Stimulated activated CD8-positive, alpha-beta memory T cell treated with anti-CD3 and anti-CD28 coated beads, Interleukin-2, amount 100 ng/mL, for 48 hours (primary cell): ENCODE results near the gene C2CD2.
"Not testable (repeated sequence)": the region's sequence is repeated elsewhere in the genome, so short reads cannot be mapped to it uniquely, and the experiment has no call there.

Experiments
- DNase-seq, 2 donors: peaks; one replicate each; pipeline ENCODE4 v3.0.0-alpha.2; 2020; ENCODE audit warnings: low read depth in 2 of 2

C2CD2 gene

DNA sequence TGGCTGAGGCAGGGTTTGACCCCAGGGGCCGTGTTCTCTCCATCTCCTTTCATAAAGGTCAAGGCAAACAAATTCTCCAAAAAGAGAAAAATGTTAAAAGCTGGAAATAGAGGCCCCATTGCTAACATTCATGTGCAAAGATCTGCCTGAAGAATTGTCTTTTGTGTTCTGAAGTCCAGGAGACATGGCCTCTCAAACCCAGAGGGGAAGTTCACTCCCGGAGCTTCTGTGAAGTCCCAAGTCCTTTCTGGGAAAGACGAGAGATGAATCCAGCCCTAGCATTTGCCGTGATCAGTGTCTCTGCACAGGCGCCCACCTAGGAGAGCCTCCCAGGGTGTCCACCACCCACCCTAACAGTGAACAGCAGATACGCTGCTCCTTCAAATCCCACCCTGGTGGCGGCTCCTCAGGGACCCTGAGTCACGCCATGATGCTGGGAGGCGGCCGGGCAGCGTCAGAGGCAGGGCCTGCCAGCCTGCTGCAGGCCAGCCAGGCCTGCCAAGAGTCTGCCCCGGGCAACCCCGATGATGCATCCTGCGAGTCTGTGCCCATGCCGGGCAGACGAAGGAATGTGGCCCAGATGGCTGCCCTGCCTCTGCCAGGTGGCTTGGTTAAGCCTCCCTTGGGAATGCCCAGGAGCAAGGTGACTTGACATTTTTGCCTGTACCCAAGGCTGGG lies 5.2 kb upstream of the C2CD2 start:
- no peak for DNase-seq

DNA sequence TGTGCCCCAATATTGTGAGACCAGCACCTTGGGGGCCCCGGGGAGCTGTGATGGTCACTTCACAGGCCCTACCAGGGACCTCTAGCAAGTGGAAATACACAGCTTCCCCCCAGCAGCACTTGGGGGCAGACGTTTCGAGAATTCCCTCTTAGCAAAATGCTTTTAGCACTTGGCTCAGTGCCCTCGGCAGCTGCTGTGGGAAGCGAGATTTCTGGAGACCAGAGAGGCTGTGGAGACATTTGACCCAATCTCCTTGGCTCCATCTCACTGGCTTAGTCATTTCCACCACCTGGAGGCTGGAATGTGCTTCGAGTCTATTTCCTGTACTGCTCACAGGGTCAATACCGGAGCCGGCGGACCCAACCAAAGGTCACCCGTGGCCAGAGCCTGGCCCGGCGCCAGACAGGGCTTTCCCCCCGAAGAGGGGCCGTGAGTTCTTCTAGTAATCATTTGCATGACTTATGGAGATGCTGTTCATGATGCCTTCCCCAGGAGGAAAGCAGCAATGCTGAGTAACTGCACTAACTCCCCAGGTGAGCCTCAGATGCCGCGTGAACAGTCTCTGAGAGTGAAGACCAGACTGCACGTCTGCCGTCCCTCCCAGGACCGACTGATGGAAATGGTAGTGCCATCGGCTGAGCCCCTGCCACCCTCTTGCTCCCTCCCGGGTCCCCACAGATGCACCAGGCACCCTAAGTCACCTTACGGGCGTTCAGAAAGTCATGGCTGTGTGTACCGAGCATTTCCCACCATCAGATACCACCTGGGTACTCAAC lies 4.4 kb upstream of the C2CD2 start:
- DNase-seq: no peak

DNA sequence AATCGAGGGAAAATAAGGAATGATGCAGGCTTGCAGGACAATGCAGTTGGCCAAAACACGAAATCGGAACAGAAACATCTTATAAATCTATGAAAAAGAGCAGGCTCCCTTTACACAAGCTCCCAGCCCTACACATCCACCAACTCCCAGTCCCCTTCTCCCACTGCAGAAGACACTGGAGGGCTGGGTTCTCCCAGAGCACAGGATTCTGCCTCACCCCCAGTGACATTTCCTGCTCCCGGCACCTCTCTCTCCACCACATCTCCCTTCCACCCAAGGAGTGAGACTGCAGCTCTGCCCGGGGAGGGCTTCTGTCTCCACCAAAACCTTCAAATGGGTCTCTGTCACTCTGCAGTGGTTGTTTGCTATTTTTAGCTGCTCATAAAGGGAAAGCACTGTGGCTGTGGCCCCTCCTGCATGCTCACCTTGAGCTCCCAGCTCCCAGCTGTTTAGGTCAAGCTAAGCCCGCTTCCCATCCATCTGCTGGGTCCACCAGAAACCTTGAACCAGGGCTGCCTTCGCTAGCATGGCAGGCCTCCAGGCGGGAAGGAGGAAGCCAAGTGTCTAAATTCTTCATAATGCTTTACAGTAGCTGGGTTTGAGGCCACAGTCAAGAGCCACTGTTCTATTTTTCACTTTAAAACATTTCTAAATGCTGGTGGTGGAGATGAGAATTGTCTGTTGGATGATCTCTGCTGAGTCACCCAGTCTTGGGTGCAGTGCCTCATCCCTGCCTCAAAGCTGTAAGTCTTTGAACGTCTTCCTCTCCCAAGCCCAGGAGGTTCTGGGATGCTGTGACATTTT lies 3.3 kb upstream of the C2CD2 start:
- no peak for DNase-seq

DNA sequence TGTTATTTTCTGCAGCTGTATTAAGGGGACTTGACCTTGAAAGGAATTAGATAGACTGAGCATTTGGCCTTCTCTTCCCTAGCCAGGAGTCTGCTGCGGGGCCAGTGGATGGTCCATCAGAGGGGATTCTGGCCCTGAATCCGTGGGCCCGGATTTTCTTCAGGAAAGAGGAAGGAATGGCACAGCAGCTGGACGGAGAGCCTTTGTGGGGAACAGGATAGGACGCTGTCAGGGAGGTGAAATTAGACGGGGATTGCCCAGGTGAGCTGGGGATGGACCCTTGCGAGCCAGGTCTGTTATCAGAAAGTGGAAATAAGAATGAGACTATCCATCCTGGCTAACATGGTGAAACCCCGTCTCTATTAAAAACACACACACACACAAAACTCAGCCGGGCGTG lies 1.7 kb upstream of the C2CD2 start:
- no peak for DNase-seq

DNA sequence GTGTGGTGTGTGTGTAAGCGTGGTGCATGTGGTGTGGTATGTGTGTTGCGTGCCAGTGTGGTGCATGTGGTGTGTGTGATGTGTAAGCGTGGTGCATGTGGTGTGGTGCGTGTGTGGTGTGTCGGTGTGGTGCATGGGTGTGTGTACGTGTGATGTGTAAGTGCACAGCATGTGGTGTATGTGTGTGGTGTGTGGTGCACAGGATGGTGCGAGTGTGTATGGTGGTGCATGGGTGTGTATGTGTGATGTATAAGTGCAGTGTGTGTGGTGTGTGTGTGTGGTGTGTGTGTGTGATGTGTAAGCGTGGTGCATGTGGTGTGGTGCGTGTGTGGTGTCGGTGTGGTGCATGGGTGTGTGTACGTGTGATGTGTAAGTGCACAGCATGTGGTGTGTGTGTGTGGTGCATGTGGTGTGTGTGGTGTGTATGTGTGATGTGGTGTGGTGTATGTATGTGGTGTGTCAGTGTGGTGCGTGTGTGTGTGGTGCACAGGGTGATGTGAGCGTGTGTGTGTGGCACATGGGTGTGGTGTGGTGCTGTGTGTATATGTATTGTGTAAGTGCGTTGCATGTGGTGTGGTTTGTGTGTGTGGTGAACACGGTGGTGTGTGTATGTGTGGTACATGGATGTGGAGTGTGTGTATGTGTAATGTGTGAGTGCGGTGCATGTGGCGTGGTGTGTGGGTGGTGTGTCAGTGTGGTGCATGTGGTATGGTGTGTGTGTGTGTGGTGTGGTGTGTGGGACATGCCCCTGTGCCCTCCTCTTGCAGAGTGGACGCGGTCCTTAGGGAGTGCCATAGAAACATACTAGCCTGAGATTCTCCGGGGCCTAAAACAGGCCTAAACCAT lies 1.1 kb upstream of the C2CD2 start:
- no peak for DNase-seq

DNA sequence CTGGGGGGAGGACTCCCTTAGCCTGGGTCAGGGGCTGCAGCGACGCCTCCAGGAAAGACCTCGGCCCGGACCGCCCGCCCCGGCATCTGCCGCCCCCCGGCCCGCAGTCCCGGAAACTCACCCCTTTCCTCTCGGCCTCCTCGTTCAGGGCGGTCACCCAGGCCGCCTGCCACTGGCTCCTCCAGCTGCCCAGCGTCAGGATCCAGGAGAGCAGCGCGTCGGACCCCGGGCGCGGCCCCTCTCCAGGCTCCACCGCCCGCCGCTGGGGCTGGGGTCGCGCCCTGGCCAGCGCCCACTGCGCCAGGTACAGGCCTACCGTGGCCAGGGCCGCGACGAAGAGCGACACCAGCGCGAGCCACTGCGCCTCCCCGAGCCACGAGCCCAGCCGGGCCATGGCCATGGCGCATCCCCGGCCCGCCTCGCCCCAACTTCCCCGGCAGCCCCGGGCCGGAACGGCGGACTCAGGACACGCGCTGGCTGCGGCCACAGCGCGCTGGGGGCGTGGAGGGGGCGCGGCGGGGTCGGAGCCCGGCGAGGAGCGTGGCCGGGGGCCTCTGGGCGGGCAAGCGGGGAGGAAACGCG lies 478 bp downstream of the C2CD2 start:
- no peak for DNase-seq

DNA sequence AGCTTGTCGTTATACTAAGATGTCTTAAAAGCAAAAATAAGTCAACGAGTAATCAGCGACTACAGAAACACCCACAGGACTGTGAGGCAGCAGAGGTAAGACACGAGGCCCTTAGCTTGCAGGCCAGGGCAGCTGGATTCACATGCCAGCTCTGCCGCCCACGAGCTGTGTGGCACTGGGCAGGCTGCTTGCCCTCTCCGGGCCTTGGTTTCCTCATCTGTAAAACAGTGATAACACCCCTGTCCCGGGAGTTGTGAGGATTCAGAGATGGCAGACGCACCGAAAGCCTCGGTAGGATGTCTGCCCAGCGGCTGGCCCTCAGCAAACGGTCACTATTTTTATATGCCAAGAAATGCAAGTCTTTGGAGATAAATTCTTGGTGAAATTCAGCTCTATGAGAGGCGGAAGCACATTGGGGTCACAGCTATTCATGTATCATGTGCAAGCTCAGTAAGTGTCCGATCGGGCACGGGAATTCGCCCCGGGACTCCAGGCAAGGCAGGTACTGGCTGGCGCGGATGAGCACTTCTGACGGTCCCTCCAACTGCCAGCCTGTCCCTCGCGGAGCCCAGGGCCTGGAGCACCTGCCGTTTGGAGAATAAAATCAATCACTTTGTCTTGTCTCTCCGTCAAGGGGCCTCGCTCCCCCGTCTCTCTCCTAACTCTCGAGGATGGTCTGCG lies 1.1 kb downstream of the C2CD2 start:
- no peak for DNase-seq

DNA sequence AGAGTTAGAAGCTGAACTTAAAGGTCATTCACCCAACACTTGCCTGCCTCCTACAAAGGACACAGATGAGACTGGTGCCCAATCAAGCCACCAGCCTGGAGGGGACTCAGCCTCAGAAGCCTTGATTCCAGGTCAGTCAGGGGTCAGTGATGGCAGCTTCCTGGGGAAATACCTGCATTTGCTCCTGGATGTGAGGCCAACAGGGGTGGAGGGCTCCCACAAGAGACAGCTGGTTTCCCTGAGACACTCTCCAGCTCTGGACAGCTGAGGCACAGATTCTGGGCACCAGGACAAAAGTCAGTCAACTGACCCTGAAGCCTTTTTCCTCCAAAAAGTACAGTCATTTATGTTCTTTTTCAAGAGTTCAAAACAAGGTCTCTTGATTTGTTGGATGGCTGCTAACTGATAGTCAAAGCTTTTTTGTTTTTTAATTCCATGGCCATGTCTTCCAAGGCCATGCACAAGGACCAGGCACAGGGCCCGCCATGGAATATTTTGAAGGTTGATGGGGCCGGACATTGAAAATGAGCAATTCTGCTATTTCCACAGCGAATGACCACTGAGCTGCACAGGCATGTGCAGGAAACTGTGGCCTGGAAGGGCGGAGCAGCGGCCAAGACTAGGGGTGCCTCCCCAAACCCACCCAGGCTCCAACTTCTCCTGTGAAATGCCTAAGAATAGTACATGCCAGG lies 1.8 kb downstream of the C2CD2 start:
- DNase-seq: no peak

DNA sequence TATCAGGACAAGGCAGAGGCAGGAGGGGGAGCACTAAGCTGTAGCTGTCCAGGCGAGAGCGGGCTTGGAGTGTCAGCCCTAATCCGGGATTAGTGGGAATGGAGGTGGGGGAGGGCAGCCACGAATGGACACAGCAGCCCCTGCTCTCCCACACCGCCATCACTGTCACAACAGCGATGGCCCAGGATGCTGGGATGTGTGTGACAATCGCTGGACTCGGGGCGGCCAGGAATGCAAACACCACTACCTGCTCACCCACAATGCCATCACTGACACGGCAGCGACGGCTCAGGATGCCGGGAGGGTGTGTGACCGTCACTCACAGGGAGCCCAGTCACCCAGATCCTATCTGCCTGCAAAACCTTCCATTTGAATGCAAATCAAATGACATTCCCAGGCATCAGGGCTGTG lies 2.9 kb downstream of the C2CD2 start:
- DNase-seq: no peak

DNA sequence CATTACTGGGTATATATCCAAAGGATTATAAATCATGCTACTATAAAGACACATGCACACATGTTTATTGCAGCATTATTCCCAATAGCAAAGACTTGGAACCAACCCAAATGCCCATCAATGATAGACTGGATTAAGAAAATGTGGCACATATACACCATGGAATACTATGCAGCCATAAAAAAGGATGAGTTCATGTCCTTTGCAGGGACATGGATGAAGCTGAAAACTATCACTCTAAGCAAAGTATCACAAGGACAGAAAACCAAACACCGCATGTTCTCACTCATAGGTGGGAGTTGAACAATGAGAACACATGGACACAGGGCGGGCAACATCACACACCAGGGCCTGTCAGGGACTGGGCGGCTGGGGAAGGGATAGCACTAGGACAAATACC lies 4.2 kb downstream of the C2CD2 start:
- DNase-seq: not testable (repeated sequence)

DNA sequence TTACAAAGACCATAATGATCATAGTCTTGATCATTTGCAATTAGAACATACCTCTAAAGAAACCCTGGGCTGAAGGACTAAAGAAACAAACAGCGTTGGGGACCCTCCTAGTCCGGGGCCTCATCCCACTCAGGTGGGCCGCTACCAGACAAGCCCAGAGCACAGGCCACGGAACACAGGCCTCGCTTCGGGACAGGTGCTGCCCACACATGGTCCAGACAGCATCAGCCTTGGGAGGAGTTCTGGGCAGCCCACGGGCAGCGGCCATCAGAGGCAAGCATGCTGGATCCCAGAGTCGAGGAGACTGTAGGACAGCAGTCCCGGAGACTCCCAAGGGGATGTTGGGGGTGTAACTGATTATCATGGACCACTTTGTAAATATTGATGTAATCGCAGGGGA lies 4.9 kb downstream of the C2CD2 start:
- DNase-seq: no peak

DNA sequence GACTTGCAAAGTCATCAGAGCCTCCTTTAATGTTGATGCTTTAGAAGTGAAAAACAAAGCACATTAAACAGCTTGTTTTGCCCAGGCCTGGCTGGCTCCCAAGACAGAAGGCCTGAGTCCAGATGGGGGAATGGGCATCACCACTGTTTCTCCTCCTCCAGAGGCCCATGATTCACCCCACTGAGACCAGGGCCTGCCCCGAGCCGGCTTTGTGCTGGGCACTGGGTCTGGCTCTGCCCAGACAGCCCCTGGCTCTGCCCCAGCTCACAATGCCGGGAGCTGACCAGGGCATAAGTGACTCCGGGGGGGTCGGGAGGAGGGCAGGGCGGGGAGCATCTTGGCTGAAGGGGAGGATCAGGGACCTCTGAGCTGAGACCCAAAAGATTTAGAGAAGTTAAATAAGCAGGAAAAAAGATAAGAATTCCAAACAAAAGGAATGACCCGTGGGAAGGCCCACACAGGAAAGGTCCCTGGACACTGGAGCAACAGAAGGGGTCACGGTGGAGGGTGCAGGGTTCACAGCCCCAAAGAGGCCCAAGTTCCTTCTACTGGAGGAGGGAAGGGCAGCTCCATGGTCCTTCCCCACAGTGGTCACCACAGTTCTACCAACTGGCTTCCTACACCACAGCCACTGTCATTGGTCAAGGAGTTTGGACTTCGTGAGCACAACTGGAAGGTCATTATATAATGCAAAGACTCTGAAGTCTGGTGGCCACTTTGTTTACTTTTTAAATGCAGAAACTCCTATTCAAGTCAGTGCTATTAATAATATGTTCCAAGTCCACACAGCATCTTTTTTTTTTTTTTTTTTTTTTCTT lies 5.5 kb downstream of the C2CD2 start:
- DNase-seq: no peak

DNA sequence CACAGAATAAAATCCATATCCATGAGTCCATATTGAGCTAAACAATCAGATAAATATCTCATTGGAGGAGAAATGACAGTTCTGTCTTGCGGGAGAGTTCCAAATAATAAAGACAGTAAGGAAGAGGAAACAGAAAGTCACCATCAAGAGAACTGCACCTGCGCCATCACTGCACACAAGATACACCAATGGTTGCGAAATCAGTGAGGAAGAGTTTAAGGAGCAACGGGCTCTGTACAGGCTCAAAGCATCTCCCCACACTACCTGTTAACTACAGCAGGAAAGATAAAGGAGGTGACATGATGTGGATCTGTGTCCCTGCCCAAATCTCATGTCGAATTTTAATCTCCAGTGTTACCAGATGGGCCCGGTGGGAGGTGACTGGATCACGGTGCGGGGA lies 7.8 kb downstream of the C2CD2 start:
- no peak for DNase-seq

DNA sequence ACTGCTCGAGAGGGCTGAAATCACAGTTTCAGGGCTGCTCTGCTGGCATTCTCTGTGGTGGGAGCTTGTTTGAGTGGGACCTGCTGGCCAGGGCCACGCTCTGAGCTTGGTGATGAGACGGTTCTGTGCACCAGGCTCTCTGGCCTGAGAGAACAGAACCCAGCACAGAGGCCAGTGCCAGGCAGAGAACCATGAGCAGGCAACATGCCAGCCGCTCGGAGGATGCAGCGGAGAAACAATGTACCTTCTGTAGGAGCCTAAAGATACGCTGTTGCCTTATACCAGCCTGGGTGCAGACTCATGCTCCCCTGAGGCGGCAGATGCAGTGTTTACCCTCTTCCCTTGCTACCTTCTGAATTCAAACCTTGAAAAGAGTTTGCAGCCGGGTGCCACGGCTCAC lies 10.0 kb downstream of the C2CD2 start:
- DNase-seq: no peak

DNA sequence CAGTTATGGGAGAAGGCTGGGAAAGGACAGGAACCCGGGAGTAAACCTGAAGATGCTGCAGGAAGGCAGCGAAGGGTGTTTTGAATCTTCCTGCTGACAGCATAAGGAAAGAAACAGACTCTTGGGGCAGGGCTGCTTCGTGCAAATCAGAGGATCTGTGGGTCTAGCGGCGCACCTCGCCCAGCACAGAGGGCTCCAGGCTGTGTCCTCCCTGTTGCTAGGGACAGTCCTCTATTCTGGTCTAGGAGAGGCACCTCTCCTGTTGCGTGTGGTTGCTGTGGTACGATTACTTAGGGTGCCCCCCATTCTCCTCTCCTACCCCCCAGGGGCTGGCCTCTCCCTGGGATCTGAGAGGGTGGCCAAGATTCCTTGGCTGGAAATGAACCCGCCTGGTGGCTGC lies 11.4 kb downstream of the C2CD2 start:
- DNase-seq: no peak

DNA sequence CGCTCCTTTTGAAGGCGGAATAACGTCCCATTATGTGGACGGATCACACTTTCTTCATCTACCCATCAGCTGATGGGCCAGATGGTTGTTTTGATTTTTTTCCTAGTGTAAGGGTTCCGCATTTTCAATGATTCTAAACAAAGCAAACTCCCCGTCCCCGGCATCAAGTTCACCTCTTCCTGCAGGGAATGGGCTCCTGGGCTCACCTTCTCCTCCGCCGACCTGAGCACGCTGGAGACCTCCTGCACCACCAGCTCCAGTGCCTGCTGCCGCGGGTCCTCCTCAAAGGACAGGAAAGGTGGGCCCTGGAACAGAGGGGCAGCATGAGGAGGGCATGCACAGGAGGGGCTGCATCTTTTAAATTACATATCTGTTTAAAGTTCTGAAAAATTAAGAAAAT lies 11.9 kb downstream of the C2CD2 start:
- no peak for DNase-seq

DNA sequence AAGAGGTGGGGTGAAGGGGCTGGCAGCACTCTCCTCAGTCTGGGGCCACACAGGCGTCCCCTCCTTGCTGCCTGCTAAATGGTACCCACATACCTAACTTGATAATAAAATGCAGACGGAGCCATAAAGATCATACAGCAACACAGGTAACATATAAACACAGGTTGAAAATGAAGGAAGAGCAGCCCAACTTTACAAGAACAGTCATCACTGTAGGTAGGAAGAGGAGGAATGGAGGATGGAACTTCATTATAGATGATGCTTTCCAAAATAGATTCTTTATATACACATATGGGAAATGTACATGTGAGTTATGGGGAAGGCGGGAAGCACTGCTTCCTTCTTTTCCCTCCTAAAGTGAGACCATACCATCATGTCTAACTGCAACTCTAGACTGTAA lies 13.4 kb downstream of the C2CD2 start:
- no peak for DNase-seq

DNA sequence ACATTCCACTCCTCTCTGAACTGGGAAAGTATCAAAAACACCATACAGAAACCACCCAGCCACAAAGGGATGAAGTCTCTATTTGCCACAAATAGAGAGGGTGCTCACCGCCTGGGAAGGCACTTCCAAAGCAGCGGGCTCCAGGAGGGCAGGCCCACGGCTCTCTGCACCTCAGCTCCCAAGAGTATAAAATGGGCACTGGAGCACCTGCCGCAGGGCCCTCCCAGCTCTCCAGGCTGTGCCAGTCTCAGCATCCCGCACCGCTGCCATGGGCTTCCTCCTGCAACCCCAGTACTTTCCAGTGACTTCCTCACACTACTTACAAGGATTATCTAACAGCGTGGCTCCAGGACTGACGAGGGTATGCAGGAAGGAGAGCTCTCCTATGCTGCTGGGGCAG lies 14.4 kb downstream of the C2CD2 start:
- no peak for DNase-seq

DNA sequence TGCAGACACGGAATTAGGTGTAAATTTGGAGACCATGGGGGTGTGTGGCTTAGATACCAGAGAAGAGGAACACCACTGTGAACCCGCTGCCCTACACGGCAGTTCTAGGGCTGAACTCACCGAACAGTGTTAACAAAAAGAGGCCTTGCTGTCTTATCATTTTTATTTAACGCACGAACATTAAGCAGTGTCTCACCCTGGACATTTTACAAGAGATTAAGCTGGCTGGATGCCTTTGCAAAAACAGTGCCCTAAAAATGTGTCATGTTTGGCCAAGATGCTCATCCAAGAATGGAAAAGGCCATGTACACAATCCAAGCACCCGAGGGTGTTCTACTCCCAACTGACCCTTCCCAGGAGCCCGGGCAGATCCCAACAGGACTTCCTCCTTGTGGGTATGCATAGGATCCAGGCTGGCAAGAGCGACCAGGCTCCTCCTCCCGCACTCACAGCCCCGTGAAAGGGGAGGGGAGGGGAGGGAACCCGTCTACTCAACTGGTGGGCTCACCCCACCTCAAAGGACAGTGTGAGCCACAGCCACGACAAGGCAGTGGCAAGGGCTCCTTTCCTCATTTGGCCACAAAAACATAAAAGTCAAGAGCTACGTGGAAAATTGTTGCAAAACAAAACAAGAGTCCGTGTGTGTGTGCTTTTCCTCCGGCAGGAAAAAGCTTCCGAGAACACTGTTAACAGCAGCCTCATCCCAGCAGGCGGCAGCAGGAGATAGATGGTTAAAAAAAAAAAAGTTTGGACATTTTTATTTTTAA lies 20.3 kb downstream of the C2CD2 start:
- DNase-seq: no peak
